ENCODE results near the gene SNN. TPM values are rescaled to one million over a fixed set of nuclear protein-coding genes. Genes with fewer than 3 reads are reported as not detected.

Gene SNN
- total RNA-seq, 4 donors from 2014 or later, result 30.7 to 66.9 (median 33.6) TPM

- Histone ChIP-seq H3K27me3 (no peaks in the 10 kb centered on the region), H3K36me3 (peaks cover 9 to 61% (median 39%) of the 10 kb centered on the region in 4 donors), H3K27ac (replicated peaks in 1 of 4) (no peak overlapping the region), H3K4me1 (peaks cover 9 to 41% (median 32%) of the 10 kb centered on the region in 4 donors), H3K9me3 (no peaks in the 10 kb centered on the region), H3K4me3 (no peak overlapping the region)
- WGBS, result 86% methylated on average over 8 of the region's 8 CpGs
- DNase-seq (ENCODE audit: extremely low spot score), result no peak
- intact Hi-C loops (cut with DNase I), result loop anchor here (2.0 kb wide), 1 partner anchor 309 kb away; no protein-coding TSS in a partner anchor
- TF ChIP-seq POLR2AphosphoS5 (IDR thresholded peaks at IDR 0.05) (no peak), EP300 (IDR thresholded peaks at IDR 0.05) (no peak), POLR2A (IDR thresholded peaks at IDR 0.05; ENCODE audit: low read depth) (no peak)
- TF ChIP-seq, protein P1, sequence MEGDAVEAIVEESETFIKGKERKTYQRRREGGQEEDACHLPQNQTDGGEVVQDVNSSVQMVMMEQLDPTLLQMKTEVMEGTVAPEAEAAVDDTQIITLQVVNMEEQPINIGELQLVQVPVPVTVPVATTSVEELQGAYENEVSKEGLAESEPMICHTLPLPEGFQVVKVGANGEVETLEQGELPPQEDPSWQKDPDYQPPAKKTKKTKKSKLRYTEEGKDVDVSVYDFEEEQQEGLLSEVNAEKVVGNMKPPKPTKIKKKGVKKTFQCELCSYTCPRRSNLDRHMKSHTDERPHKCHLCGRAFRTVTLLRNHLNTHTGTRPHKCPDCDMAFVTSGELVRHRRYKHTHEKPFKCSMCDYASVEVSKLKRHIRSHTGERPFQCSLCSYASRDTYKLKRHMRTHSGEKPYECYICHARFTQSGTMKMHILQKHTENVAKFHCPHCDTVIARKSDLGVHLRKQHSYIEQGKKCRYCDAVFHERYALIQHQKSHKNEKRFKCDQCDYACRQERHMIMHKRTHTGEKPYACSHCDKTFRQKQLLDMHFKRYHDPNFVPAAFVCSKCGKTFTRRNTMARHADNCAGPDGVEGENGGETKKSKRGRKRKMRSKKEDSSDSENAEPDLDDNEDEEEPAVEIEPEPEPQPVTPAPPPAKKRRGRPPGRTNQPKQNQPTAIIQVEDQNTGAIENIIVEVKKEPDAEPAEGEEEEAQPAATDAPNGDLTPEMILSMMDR (IDR thresholded peaks at IDR 0.05), result no peak
These were observed 47.1 kb downstream of the SNN start for GRCh38 chr16:11715246-11715947.

GRCh38 chr16:11716336-11716735 is 48.1 kb downstream of the SNN start:
- Histone ChIP-seq H3K36me3 (peaks cover 18 to 63% (median 41%) of the 10 kb centered on the region in 4 donors), H3K4me1 (peaks cover 9 to 41% (median 32%) of the 10 kb centered on the region in 4 donors), H3K27ac (replicated peaks in 1 of 4) (peak overlapping the region in 1 of 4 donors; percentile 8), H3K4me3 (no peak overlapping the region), H3K27me3 (no peaks in the 10 kb centered on the region), H3K9me3 (no peaks in the 10 kb centered on the region)
- DNase-seq (ENCODE audit: extremely low spot score), result no peak
- TF ChIP-seq, protein P1 (IDR thresholded peaks at IDR 0.05), result no peak
- TF ChIP-seq POLR2A (IDR thresholded peaks at IDR 0.05; ENCODE audit: low read depth) (no peak), EP300 (IDR thresholded peaks at IDR 0.05) (no peak), POLR2AphosphoS5 (IDR thresholded peaks at IDR 0.05) (no peak)
- intact Hi-C loops (cut with DNase I), result no loop called here

- Histone ChIP-seq H3K36me3 (peaks cover 19 to 66% (median 48%) of the 10 kb centered on the region in 4 donors), H3K9me3 (no peaks in the 10 kb centered on the region), H3K27me3 (no peaks in the 10 kb centered on the region), H3K4me1 (peaks cover 9 to 41% (median 32%) of the 10 kb centered on the region in 4 donors), H3K27ac (replicated peaks in 1 of 4) (peak overlapping the region in 1 of 4 donors; percentile 26), H3K4me3 (no peak overlapping the region)
- intact Hi-C loops (cut with DNase I), result no loop called here
- DNase-seq (ENCODE audit: extremely low spot score), result no peak
- WGBS, result 63% methylated on average over 5 of the region's 5 CpGs
- TF ChIP-seq POLR2A (IDR thresholded peaks at IDR 0.05; ENCODE audit: low read depth), result no peak
- no peak for TF ChIP-seq POLR2AphosphoS5 (IDR thresholded peaks at IDR 0.05)
- TF ChIP-seq EP300 (IDR thresholded peaks at IDR 0.05), result no peak
- TF ChIP-seq, protein P1 (IDR thresholded peaks at IDR 0.05), result no peak
These were observed 49.6 kb downstream of the SNN start for GRCh38 chr16:11717811-11718210.

- Histone ChIP-seq H3K4me3 (no peak overlapping the region), H3K27me3 (no peaks in the 10 kb centered on the region), H3K4me1 (peaks cover 9 to 40% (median 32%) of the 10 kb centered on the region in 4 donors), H3K27ac (replicated peaks in 1 of 4) (no peak overlapping the region), H3K36me3 (peaks cover 19 to 69% (median 45%) of the 10 kb centered on the region in 4 donors), H3K9me3 (no peaks in the 10 kb centered on the region)
- no peak for DNase-seq (ENCODE audit: extremely low spot score)
- intact Hi-C loops (cut with DNase I), result no loop called here
- TF ChIP-seq, protein P1 (IDR thresholded peaks at IDR 0.05), result no peak
- no peak for TF ChIP-seq POLR2A (IDR thresholded peaks at IDR 0.05; ENCODE audit: low read depth)
- no peak for TF ChIP-seq EP300 (IDR thresholded peaks at IDR 0.05)
- no peak for TF ChIP-seq POLR2AphosphoS5 (IDR thresholded peaks at IDR 0.05)
These were observed 50.9 kb downstream of the SNN start for GRCh38 chr16:11719171-11719570.
